Loucy (cell line): ENCODE measurements around the gene NINL.
"Not testable (repeated sequence)": the region's sequence is repeated elsewhere in the genome, so short reads cannot be mapped to it uniquely, and the experiment has no call there.

Source experiments
- H2AFZ ChIP-seq: fragments of 200-600 bp; sonication (generic); 2 replicates; pipeline ENCODE4 v1.6.0; 2016; ENCODE audit warnings: antibody characterized with exemption, mild to moderate bottlenecking, low read length, moderate library complexity
- H3F3A ChIP-seq: fragments of 200-600 bp; 2 replicates; pipeline ENCODE4 v1.6.0; 2016; ENCODE audit warnings: antibody characterized with exemption, low read depth, mild to moderate bottlenecking
- H3K27me3 ChIP-seq: fragments of 200-600 bp; sonication (generic); 2 replicates; pipeline ENCODE4 v1.6.1; 2014; ENCODE audit warnings: low read length, mild to moderate bottlenecking; ENCODE audit not compliant: insufficient read depth, poor library complexity, severe bottlenecking
- H3K36me3 ChIP-seq: fragments of 200-600 bp; sonication (generic); 2 replicates; pipeline ENCODE4 v1.6.1; 2016; ENCODE audit warnings: low read length; ENCODE audit not compliant: insufficient read depth
- H3K4me1 ChIP-seq: fragments of 200-600 bp; sonication (generic); 2 replicates; pipeline ENCODE4 v1.5.1; 2014; ENCODE audit warnings: low read length, mild to moderate bottlenecking; ENCODE audit not compliant: insufficient read depth, poor library complexity, severe bottlenecking
- H3K4me2 ChIP-seq: fragments of 200-600 bp; sonication (generic); 2 replicates; pipeline ENCODE4 v1.6.0; 2014; ENCODE audit warnings: antibody characterized with exemption, low read length, low read depth, mild to moderate bottlenecking; ENCODE audit not compliant: poor library complexity, severe bottlenecking
- H3K4me3 ChIP-seq: fragments of 200-600 bp; sonication (generic); 2 replicates; pipeline ENCODE4 v1.5.1; 2014; ENCODE audit warnings: low read length, mild to moderate bottlenecking, mixed read lengths; ENCODE audit not compliant: poor library complexity, severe bottlenecking
- H3K79me2 ChIP-seq: fragments of 200-600 bp; sonication (generic); 2 replicates; pipeline ENCODE4 v1.6.1; 2014; ENCODE audit warnings: low read length; ENCODE audit not compliant: insufficient read depth
- H3K9ac ChIP-seq: fragments of 200-600 bp; sonication (generic); 2 replicates; pipeline ENCODE4 v1.6.0; 2014; ENCODE audit warnings: mild to moderate bottlenecking, low read depth, low read length, moderate library complexity; ENCODE audit not compliant: poor library complexity, severe bottlenecking
- H3K9me2 ChIP-seq: fragments of 200-600 bp; sonication (generic); replicated peaks from 2 replicates; pipeline ENCODE4 v1.6.1; 2016; ENCODE audit warnings: low read depth, low read length, mixed read lengths
- H3K9me3 ChIP-seq: fragments of 200-600 bp; sonication (generic); 2 replicates; pipeline ENCODE4 v1.6.1; 2014; ENCODE audit warnings: mild to moderate bottlenecking, antibody characterized with exemption, low read length, low read depth; ENCODE audit not compliant: insufficient read depth
- H4K20me1 ChIP-seq: fragments of 200-600 bp; sonication (generic); 2 replicates; pipeline ENCODE4 v1.6.0; 2014; ENCODE audit warnings: antibody characterized with exemption, low read length, mild to moderate bottlenecking; ENCODE audit not compliant: insufficient read depth, poor library complexity, severe bottlenecking
- CTCF ChIP-seq: fragments of 200-600 bp; sonication (generic); conservative IDR thresholded peaks from 2 replicates; pipeline ENCODE4 v1.5.1; 2014; ENCODE audit warnings: mild to moderate bottlenecking, antibody characterized with exemption, low read length
- EZH2phosphoT487 ChIP-seq: fragments of 200-600 bp; IDR thresholded peaks from 2 replicates; pipeline ENCODE4 v1.6.1; 2018; ENCODE audit warnings: antibody characterized with exemption, mild to moderate bottlenecking, moderate library complexity, borderline replicate concordance

Gene NINL

GRCh38 chr20:25551413-25552215, 33.7 kb downstream of the NINL start:
- Histone ChIP-seq H2AFZ (no peak overlapping the region), H3K9me2 (no peaks in the 10 kb centered on the region), H3K4me3 (no peak overlapping the region), H3K4me2 (no peak overlapping the region), H3F3A (no peaks in the 10 kb centered on the region), H3K9ac (no peak overlapping the region), H3K9me3 (no peaks in the 10 kb centered on the region), H4K20me1 (peaks cover 19% of the 10 kb centered on the region), H3K4me1 (peaks cover 6% of the 10 kb centered on the region), H3K36me3 (peaks cover 6% of the 10 kb centered on the region; the same call in 1 of the 2 replicates), H3K27me3 (no peaks in the 10 kb centered on the region), H3K79me2 (peaks cover 30% of the 10 kb centered on the region)
- TF ChIP-seq CTCF (no peak), EZH2phosphoT487 (no peak)

- not testable (repeated sequence) for H3F3A ChIP-seq, H3K4me1 ChIP-seq, H3K9me2 ChIP-seq, H3K27me3 ChIP-seq, H3K9me3 ChIP-seq, H3K4me3 ChIP-seq, H3K9ac ChIP-seq, H3K4me2 ChIP-seq, H3K36me3 ChIP-seq, H2AFZ ChIP-seq
- H3K79me2 ChIP-seq = peaks cover 30% of the 10 kb centered on the region
- peaks cover 19% of the 10 kb centered on the region for H4K20me1 ChIP-seq
These were observed 34.5 kb downstream of the NINL start for GRCh38 chr20:25550645-25551337.

- Histone ChIP-seq H3K4me2 (no peak overlapping the region), H2AFZ (no peak overlapping the region), H3K79me2 (peaks cover 37% of the 10 kb centered on the region), H3K27me3 (no peaks in the 10 kb centered on the region), H3K9me3 (no peaks in the 10 kb centered on the region), H3K4me3 (no peak overlapping the region), H4K20me1 (peaks cover 19% of the 10 kb centered on the region), H3F3A (no peaks in the 10 kb centered on the region), H3K9me2 (no peaks in the 10 kb centered on the region), H3K4me1 (peaks cover 6% of the 10 kb centered on the region), H3K36me3 (peaks cover 6% of the 10 kb centered on the region; the same call in 1 of the 2 replicates), H3K9ac (no peak overlapping the region)
- TF ChIP-seq EZH2phosphoT487 (no peak), CTCF (no peak)
These were observed 35.4 kb downstream of the NINL start for GRCh38 chr20:25549843-25550477.
